Left ventricle myocardium inferior (tissue), 1 donor: ENCODE measurements around the gene SUPT20H. TPM values are rescaled to one million over a fixed set of nuclear protein-coding genes. Genes with fewer than 3 reads are reported as not detected.

Experiments used
- DNase-seq: peaks from one replicate; pipeline ENCODE4 v3.0.0-alpha.2; 2020
- H3K27ac ChIP-seq: fragments of 200-600 bp; replicated peaks from 2 replicates; pipeline ENCODE4 v1.8.0; 2021
- H3K27me3 ChIP-seq: fragments of 200-600 bp; 2 replicates; pipeline ENCODE4 v1.8.0; 2021; ENCODE audit warnings: low read depth
- H3K36me3 ChIP-seq: fragments of 200-600 bp; 2 replicates; pipeline ENCODE4 v1.8.0; 2021
- H3K4me1 ChIP-seq: fragments of 200-600 bp; 2 replicates; pipeline ENCODE4 v1.8.0; 2021
- H3K4me3 ChIP-seq: fragments of 200-600 bp; 2 replicates; pipeline ENCODE4 v1.8.0; 2021; ENCODE audit warnings: mild to moderate bottlenecking, moderate library complexity
- H3K9me3 ChIP-seq: fragments of 200-600 bp; replicated peaks from 2 replicates; pipeline ENCODE4 v1.8.0; 2021
- intact Hi-C: fragments of 100-400 bp; cut with micrococcal nuclease; formaldehyde crosslinking; loops from one replicate; pipeline ENCODE4 v1.11.0; 2022
- total RNA-seq: library from RNA; stranded (reverse); fragmentation: NEBNext Ultra II Directional; extraction: Animal tissue kit (Norgen Biotek cat#: 25700); gene quantifications from one replicate; pipeline ENCODE4 v1.2.1, GENCODE V29; 2021
- TF ChIP-seq, protein P1 (sequence below): fragments of 200-600 bp; IDR thresholded peaks from 2 replicates; pipeline ENCODE4 v1.8.0; 2021; ENCODE audit warnings: antibody characterized with exemption, mild to moderate bottlenecking, borderline replicate concordance
- donor health status: DM: no; HTN: yes; CAD: no; lungs with severe emphysema.

SUPT20H gene
- total RNA-seq, 1 donor from 2014 or later = 27.5 TPM

DNA sequence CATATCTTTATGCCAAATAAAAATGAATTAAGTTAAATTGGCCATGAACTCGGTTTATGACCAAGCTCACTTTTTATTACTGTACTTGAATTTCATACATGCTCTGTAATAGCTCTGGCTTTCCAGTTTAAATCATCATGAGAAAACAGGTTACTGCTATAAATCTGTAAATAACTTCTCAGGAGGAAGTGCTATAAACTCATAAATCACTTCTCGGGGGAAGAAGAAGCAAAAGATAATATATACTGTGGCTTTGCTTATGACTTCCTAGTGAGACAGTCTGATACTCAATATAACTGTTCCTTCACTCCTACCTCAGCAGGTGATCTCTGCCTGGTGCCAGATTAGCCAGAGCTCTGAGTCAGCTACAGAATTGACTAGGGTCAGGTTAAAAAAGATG, 12.5 kb downstream of the SUPT20H start:
- H3K27me3 ChIP-seq = no peaks in the 10 kb centered on the region
- H3K36me3 ChIP-seq = peaks cover 43% of the 10 kb centered on the region
- H3K9me3 ChIP-seq = no peaks in the 10 kb centered on the region
- H3K4me3 ChIP-seq = no peak overlapping the region
- H3K4me1 ChIP-seq = peaks cover 21% of the 10 kb centered on the region
- no peak for DNase-seq
- intact Hi-C loops = no loop called here
- TF ChIP-seq, protein P1, sequence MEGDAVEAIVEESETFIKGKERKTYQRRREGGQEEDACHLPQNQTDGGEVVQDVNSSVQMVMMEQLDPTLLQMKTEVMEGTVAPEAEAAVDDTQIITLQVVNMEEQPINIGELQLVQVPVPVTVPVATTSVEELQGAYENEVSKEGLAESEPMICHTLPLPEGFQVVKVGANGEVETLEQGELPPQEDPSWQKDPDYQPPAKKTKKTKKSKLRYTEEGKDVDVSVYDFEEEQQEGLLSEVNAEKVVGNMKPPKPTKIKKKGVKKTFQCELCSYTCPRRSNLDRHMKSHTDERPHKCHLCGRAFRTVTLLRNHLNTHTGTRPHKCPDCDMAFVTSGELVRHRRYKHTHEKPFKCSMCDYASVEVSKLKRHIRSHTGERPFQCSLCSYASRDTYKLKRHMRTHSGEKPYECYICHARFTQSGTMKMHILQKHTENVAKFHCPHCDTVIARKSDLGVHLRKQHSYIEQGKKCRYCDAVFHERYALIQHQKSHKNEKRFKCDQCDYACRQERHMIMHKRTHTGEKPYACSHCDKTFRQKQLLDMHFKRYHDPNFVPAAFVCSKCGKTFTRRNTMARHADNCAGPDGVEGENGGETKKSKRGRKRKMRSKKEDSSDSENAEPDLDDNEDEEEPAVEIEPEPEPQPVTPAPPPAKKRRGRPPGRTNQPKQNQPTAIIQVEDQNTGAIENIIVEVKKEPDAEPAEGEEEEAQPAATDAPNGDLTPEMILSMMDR = no peak
- no peak overlapping the region for H3K27ac ChIP-seq

DNA sequence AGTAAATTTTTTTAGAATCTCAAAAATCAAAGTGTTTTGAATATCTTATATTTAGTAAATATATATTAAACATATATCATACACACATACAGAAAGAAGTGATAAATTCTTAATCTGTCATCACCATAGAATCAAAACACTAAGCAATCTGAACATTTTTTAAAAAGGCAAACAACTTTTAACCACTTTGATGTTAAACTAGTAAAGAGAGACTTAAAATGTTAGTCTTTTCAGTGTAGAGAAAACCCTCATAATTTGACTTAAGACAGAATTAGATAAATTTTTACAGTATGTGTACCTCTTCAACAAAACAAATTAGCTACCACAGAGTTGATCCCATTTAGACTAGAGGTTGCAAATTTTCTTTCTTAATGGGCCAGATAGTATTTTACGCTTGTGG, 13.4 kb downstream of the SUPT20H start:
- H3K9me3 ChIP-seq = no peaks in the 10 kb centered on the region
- TF ChIP-seq, protein P1 = no peak
- H3K4me3 ChIP-seq = no peak overlapping the region
- H3K4me1 ChIP-seq = peaks cover 17% of the 10 kb centered on the region
- H3K27ac ChIP-seq = no peak overlapping the region
- DNase-seq = no peak
- intact Hi-C loops = no loop called here
- H3K36me3 ChIP-seq = peaks cover 53% of the 10 kb centered on the region
- H3K27me3 ChIP-seq = no peaks in the 10 kb centered on the region

DNA sequence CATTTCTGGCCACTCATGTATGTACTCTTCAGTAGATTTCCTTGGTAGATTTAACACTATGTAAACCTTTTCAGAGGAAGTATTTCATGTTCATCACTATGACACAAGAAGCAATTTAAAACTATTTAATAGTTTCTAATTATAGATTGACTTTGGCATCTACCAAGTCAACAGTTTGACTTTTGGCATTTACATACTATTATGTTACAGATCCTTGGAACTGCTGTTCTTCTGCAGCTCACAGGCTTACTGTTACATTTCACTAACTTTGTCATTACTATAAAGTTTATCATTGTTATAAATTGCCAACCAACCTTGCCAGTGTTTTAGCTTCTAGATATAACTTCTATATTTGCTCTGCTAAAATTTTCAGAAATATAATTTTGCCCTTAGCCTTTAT, 18.7 kb downstream of the SUPT20H start:
- DNase-seq = no peak
- H3K27ac ChIP-seq = no peak overlapping the region
- no peak overlapping the region for H3K4me3 ChIP-seq
- H3K36me3 ChIP-seq = peaks cover 76% of the 10 kb centered on the region
- TF ChIP-seq, protein P1 = no peak
- intact Hi-C loops = no loop called here
- peaks cover 18% of the 10 kb centered on the region for H3K4me1 ChIP-seq
- H3K27me3 ChIP-seq = no peaks in the 10 kb centered on the region
- H3K9me3 ChIP-seq = no peaks in the 10 kb centered on the region

DNA sequence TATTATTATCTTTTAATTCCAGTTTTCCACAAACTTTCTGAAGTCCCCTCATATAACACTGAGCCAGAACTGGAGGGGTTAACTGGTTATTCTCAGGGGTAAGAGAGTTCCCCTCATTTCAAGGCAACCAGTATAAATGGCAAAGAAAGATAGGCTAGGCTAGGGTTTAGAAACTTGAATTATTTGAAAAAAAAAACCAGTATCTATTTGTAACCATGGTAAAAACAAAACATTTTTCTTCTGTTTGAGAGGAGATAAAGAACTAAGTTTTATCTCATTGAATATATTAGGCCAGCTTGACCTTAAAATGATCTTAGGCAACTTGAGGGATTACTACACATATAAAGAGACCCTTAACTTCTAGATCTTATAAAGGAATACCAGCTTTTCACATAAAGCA, 19.6 kb downstream of the SUPT20H start:
- DNase-seq = no peak
- no peak overlapping the region for H3K27ac ChIP-seq
- H3K27me3 ChIP-seq = no peaks in the 10 kb centered on the region
- H3K4me3 ChIP-seq = no peak overlapping the region
- no peaks in the 10 kb centered on the region for H3K9me3 ChIP-seq
- intact Hi-C loops = no loop called here
- peaks cover 85% of the 10 kb centered on the region for H3K36me3 ChIP-seq
- peaks cover 14% of the 10 kb centered on the region for H3K4me1 ChIP-seq
- TF ChIP-seq, protein P1 = no peak

DNA sequence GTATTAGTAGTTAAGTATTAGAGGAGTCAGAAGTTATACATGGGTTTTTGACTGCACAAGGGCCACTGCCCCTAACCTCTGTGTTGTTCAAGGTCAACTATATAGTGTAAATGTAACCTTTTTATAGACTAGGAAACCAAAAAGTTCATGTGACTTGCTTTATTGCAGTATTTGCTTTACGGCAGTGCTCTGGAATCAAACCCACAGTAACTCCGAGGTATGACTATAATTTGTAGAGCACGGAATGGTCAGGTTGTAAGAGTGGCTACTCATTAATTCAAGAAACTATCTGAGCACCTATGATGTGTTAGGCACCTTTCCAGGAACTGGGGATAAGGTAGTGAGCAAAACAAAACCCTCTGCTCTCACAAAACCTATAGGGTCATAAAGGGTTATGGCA, 22.2 kb downstream of the SUPT20H start:
- TF ChIP-seq, protein P1 = no peak
- Histone ChIP-seq H3K27ac (no peak overlapping the region), H3K27me3 (no peaks in the 10 kb centered on the region), H3K36me3 (peaks cover 94% of the 10 kb centered on the region), H3K4me3 (no peak overlapping the region), H3K4me1 (peaks cover 3% of the 10 kb centered on the region), H3K9me3 (no peaks in the 10 kb centered on the region)
- intact Hi-C loops = no loop called here
- DNase-seq = no peak

DNA sequence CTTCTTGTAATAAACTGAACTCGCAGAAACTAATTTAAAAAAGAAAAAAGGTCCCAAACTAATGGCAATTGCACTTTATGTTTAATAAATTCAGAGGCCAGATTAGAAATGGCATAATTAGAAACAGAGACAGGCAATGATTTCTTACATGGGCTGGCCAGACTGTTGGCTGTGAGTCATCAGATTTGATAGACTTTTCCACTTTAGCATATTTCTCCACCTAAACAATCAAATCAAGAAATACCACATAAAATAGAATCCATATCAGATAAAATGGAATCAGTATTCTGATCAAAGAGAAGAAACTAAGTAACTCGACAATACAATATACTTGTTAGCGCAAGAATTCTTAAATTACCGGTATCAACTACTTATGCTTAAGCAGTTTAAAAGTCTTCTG, 29.9 kb downstream of the SUPT20H start:
- H3K27me3 ChIP-seq = no peaks in the 10 kb centered on the region
- H3K4me1 ChIP-seq = no peaks in the 10 kb centered on the region
- intact Hi-C loops = no loop called here
- H3K36me3 ChIP-seq = peaks cover 98% of the 10 kb centered on the region
- H3K4me3 ChIP-seq = no peak overlapping the region
- H3K27ac ChIP-seq = no peak overlapping the region
- H3K9me3 ChIP-seq = no peaks in the 10 kb centered on the region
- TF ChIP-seq, protein P1 = no peak
- DNase-seq = no peak
